HEK293 (cell line): ENCODE results near the gene LPCAT1.

ENCODE experiments used
- KLF1 ChIP-seq: fragments of 450-650 bp; formaldehyde crosslinking; IDR thresholded peaks from 2 replicates; pipeline ENCODE4 v1.5.1; 2016; ENCODE audit warnings: missing biosample characterization, missing genetic modification characterization
- KLF8 ChIP-seq: fragments of 450-650 bp; formaldehyde crosslinking; IDR thresholded peaks from 2 replicates; pipeline ENCODE4 v1.5.1; 2016; ENCODE audit warnings: missing biosample characterization, missing genetic modification characterization
- KLF9 ChIP-seq: fragments of 450-650 bp; formaldehyde crosslinking; IDR thresholded peaks from 2 replicates; pipeline ENCODE4 v1.5.1; 2016; ENCODE audit warnings: missing biosample characterization, missing genetic modification characterization, low read depth
- PATZ1 ChIP-seq: fragments of 450-650 bp; formaldehyde crosslinking; IDR thresholded peaks from 2 replicates; pipeline ENCODE4 v1.5.1; 2016; ENCODE audit warnings: missing biosample characterization, missing genetic modification characterization
- PRDM6 ChIP-seq: fragments of 450-650 bp; formaldehyde crosslinking; IDR thresholded peaks from 2 replicates; pipeline ENCODE4 v1.5.1; 2017; ENCODE audit warnings: missing biosample characterization, missing genetic modification characterization
- SALL2 ChIP-seq: fragments of 450-650 bp; formaldehyde crosslinking; IDR thresholded peaks from 2 replicates; pipeline ENCODE4 v1.5.0; 2017; ENCODE audit warnings: missing biosample characterization, mild to moderate bottlenecking, missing genetic modification characterization, borderline replicate concordance
- SCRT1 ChIP-seq: fragments of 450-650 bp; formaldehyde crosslinking; IDR thresholded peaks from 2 replicates; pipeline ENCODE4 v1.5.1; 2016; ENCODE audit warnings: missing biosample characterization, missing genetic modification characterization, borderline replicate concordance
- SETDB1 ChIP-seq: IDR thresholded peaks from one replicate; pipeline ENCODE4 v1.6.1; 2017; ENCODE audit warnings: mild to moderate bottlenecking, low read length, moderate library complexity, mixed read lengths; ENCODE audit not compliant: insufficient read length
- ZBTB1 ChIP-seq: fragments of 450-650 bp; formaldehyde crosslinking; IDR thresholded peaks from 2 replicates; pipeline ENCODE4 v1.5.1; 2016; ENCODE audit warnings: missing biosample characterization, missing genetic modification characterization
- ZBTB11 ChIP-seq: fragments of 450-650 bp; formaldehyde crosslinking; conservative IDR thresholded peaks from 2 replicates; pipeline ENCODE4 v1.5.1; 2016; ENCODE audit warnings: low read depth, missing biosample characterization, missing genetic modification characterization
- ZBTB48 ChIP-seq: fragments of 450-650 bp; formaldehyde crosslinking; IDR thresholded peaks from 2 replicates; pipeline ENCODE4 v1.5.1; 2016; ENCODE audit warnings: missing biosample characterization, missing genetic modification characterization
- ZEB2 ChIP-seq: fragments of 450-650 bp; formaldehyde crosslinking; IDR thresholded peaks from 2 replicates; pipeline ENCODE4 v1.5.1; 2016; ENCODE audit warnings: missing biosample characterization, missing genetic modification characterization
- ZFP3 ChIP-seq: fragments of 450-650 bp; formaldehyde crosslinking; IDR thresholded peaks from 2 replicates; pipeline ENCODE4 v1.5.1; 2016; ENCODE audit warnings: low read depth, missing biosample characterization, missing genetic modification characterization
- ZFP69B ChIP-seq: fragments of 450-650 bp; formaldehyde crosslinking; IDR thresholded peaks from 2 replicates; pipeline ENCODE4 v1.5.1; 2016; ENCODE audit warnings: missing biosample characterization, missing genetic modification characterization
- ZNF16 ChIP-seq: fragments of 450-650 bp; formaldehyde crosslinking; IDR thresholded peaks from 2 replicates; pipeline ENCODE4 v1.5.1; 2016; ENCODE audit warnings: low read depth, missing biosample characterization, missing genetic modification characterization
- ZNF184 ChIP-seq: fragments of 450-650 bp; IDR thresholded peaks from 2 replicates; pipeline ENCODE4 v1.5.1; 2018; ENCODE audit warnings: missing biosample characterization, mild to moderate bottlenecking, missing genetic modification characterization
- ZNF26 ChIP-seq: fragments of 450-650 bp; formaldehyde crosslinking; IDR thresholded peaks from 2 replicates; pipeline ENCODE4 v1.5.1; 2016; ENCODE audit warnings: missing biosample characterization, missing genetic modification characterization
- ZNF266 ChIP-seq: fragments of 450-650 bp; formaldehyde crosslinking; IDR thresholded peaks from 2 replicates; pipeline ENCODE4 v1.5.1; 2016; ENCODE audit warnings: missing biosample characterization, missing genetic modification characterization, low read depth
- ZNF335 ChIP-seq: fragments of 450-650 bp; formaldehyde crosslinking; conservative IDR thresholded peaks from 2 replicates; pipeline ENCODE4 v1.5.1; 2016; ENCODE audit warnings: missing biosample characterization, missing genetic modification characterization
- ZNF362 ChIP-seq: fragments of 450-650 bp; formaldehyde crosslinking; IDR thresholded peaks from 2 replicates; pipeline ENCODE4 v1.5.1; 2016; ENCODE audit warnings: missing biosample characterization, missing genetic modification characterization
- ZNF530 ChIP-seq: fragments of 450-650 bp; formaldehyde crosslinking; IDR thresholded peaks from 2 replicates; pipeline ENCODE4 v1.5.1; 2016; ENCODE audit warnings: low read depth, missing biosample characterization, missing genetic modification characterization
- ZNF549 ChIP-seq: fragments of 450-650 bp; IDR thresholded peaks from 2 replicates; pipeline ENCODE4 v1.5.1; 2018; ENCODE audit warnings: missing biosample characterization, missing genetic modification characterization, mild to moderate bottlenecking, inconsistent platforms, moderate library complexity
- ZNF626 ChIP-seq: fragments of 450-650 bp; sonication (Bioruptor Pico); formaldehyde crosslinking; IDR thresholded peaks from 2 replicates; pipeline ENCODE4 v1.5.1; 2018; ENCODE audit warnings: missing biosample characterization, missing genetic modification characterization, inconsistent platforms
- ZNF654 ChIP-seq: fragments of 450-650 bp; formaldehyde crosslinking; IDR thresholded peaks from 2 replicates; pipeline ENCODE4 v1.5.1; 2016; ENCODE audit warnings: low read depth, missing biosample characterization, missing genetic modification characterization
- ZNF76 ChIP-seq: fragments of 450-650 bp; formaldehyde crosslinking; IDR thresholded peaks from 2 replicates; pipeline ENCODE4; 2016; ENCODE audit warnings: low read depth, missing biosample characterization, missing genetic modification characterization, borderline replicate concordance
- ZNF777 ChIP-seq: fragments of 450-650 bp; formaldehyde crosslinking; IDR thresholded peaks from 2 replicates; pipeline ENCODE4 v1.5.1; 2017; ENCODE audit warnings: missing biosample characterization, missing genetic modification characterization, borderline replicate concordance
- ZSCAN5A ChIP-seq: fragments of 450-650 bp; formaldehyde crosslinking; IDR thresholded peaks from 2 replicates; pipeline ENCODE4 v1.5.1; 2016; ENCODE audit warnings: missing biosample characterization, missing genetic modification characterization

LPCAT1 gene

GRCh38 chr5:1523793-1524480, at the start of gene LPCAT1 (continued):
- TF ChIP-seq ZNF362 (tag by site-specific recombination): no peak
- no peak; the same call in 1 of the 2 replicates for TF ChIP-seq ZNF626 (tag by site-specific recombination)
- TF ChIP-seq PATZ1 (tag by site-specific recombination): peak; percentile 60; the same call in 1 of the 2 replicates
- no peak for TF ChIP-seq SETDB1
- no peak for TF ChIP-seq ZNF777
- peak; percentile 98; the same call in 1 of the 2 replicates for TF ChIP-seq ZNF335 (tag by site-specific recombination)
- no peak for TF ChIP-seq ZNF16
- TF ChIP-seq PRDM6 (tag by site-specific recombination): no peak
- TF ChIP-seq ZFP69B (tag by site-specific recombination): no peak
- no peak for TF ChIP-seq ZNF530 (tag by site-specific recombination)
- TF ChIP-seq KLF8 (tag by site-specific recombination): peak; percentile 52; the same call in 1 of the 2 replicates
- no peak for TF ChIP-seq ZNF654 (tag by site-specific recombination)
- TF ChIP-seq ZEB2 (tag by site-specific recombination): no peak
- TF ChIP-seq ZNF266: no peak
- no peak for TF ChIP-seq ZSCAN5A (tag by site-specific recombination)
- peak; percentile 24; the same call in 1 of the 2 replicates for TF ChIP-seq KLF1 (tag by site-specific recombination)
- TF ChIP-seq ZNF184: no peak
- TF ChIP-seq ZFP3: peak; percentile 29; the same call in 1 of the 2 replicates
- TF ChIP-seq ZBTB1 (tag by site-specific recombination): no peak
- TF ChIP-seq ZNF26: no peak
- TF ChIP-seq ZBTB11 (tag by site-specific recombination): peak; percentile 39; the same call in 1 of the 2 replicates
- no peak for TF ChIP-seq SALL2 (tag by site-specific recombination)
- no peak for TF ChIP-seq ZNF549 (tag by site-specific recombination)
- TF ChIP-seq KLF9: peak; percentile 71
- no peak for TF ChIP-seq SCRT1 (tag by site-specific recombination)
- peak; percentile 35; the same call in 1 of the 2 replicates for TF ChIP-seq ZNF76 (tag by site-specific recombination)
- peak; percentile 50; the same call in 1 of the 2 replicates for TF ChIP-seq ZBTB48
